HG02759 (cell line): ENCODE measurements around the gene HPS6.
"Not testable (repeated sequence)": the region's sequence is repeated elsewhere in the genome, so short reads cannot be mapped to it uniquely, and the experiment has no call there.

ENCODE experiments used
- ATAC-seq: cut with Tn5 transposase; IDR thresholded peaks from one replicate; pipeline ENCODE4 v1.9.1; 2021; ENCODE audit warnings: mild to moderate bottlenecking, moderate library complexity; ENCODE audit not compliant: unreplicated experiment

HPS6 gene

DNA sequence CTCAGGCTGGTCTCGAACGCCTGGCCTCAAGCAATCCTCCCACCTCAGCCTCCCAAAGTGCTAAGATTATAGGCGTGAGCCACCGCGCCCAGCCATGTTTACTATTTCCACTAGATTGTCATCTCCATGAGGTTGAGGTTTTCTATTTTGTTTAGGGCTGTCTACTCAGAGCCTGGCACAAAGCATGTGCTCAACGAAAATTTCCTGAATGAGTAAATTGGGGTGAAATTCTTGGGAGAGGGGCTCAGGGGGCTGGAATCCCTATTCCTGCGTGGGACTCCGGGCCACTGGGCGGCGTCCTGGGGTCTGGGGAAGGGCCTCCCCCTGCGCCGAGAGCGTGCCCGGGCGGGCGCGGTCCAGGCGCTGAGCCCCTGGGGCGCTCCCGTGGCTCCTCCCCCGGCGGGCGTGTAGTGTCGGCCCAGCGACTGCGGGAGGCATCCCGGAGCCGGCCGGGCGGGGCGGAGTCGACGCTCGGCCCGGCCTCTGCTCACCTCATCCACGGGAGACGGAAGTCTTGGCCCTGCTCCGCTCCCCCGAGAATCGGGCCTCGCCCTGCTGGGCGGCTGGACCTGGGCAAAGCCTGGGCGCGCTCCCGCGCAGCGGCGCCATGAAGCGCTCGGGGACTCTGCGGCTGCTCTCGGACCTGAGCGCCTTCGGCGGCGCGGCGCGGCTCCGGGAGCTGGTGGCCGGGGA lies at the start of gene HPS6:
Gene HPS6 (plus strand): TSS at position 482 of the 693 bp plus-strand sequence. CDS start 126 bp downstream, at position 608.
- ATAC-seq: peak; percentile 95

DNA sequence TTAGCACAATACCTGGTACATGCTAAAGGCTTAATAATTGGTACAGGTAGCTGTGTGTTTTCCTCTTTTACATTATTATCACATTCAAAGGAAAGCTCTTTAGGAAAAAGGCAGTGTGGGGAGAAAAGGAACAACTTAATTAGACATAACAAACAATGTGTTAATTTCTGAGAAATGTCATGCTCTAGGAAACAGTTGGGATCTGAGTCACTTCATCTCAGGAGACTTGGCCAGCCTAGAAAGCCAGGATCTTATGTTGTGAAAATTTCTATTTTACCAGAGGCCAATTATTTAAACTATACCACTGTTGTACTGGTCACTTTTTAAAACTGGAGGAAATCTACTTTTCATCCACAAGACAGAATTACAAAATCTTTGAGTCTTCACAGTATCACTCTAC lies 48.7 kb upstream of the HPS6 start:
- no peak for ATAC-seq

DNA sequence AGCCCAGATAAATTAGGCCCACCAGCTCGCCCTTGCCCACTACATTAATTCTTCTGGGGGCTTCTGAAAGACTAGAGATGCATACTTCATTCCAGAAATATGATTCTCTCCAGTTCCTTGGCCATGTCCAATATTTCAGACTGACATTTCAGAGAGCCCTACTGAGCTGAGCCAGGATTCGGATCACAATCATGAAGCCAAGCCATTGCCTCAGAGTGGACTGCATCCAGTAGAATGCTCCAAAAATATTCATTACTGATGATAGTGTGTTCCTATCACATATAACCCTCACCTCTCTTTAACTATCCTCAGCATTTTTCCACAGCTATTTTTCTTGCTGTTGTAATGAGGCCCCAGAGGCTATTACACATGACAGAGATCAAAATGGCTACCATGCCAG lies 47.9 kb upstream of the HPS6 start:
- ATAC-seq: no peak

DNA sequence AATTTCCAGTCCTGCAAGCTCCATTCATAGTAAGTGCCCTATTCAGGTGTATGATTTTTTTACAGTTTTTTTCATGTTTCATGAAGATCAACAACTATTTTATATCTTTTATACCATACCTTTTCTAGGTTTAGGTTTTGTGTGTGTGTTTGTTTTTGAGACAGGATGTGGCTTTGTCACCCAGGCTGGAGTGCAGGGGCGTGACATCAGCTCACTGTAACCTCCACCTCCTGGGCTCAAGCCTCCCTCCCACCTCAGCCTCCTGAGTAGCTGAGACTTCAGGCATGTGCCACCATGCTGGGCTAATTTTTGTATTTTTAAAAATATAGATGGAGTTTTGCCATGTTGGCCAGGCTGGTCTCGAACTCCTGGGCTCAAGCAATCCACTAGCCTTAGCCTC lies 44.2 kb upstream of the HPS6 start:
- ATAC-seq: no peak

DNA sequence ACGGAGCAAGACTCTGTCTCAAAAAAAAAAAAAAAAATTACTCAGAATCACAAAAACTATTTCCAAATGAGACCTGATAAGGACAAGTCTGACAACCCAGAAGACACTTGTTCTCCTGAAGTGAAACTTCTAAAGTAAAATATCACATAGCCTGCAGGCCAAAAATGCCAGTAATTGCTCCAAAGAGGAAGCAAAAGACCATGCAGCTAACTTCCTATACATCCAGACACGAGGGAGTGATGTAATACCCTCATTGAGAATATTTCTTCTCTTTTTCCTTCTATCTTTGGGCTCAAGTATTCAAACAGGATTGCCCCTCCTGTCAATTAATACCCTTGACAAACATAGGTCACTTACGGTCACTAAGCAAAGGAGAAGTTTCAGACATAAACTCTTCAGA lies 40.4 kb upstream of the HPS6 start:
- no peak for ATAC-seq

DNA sequence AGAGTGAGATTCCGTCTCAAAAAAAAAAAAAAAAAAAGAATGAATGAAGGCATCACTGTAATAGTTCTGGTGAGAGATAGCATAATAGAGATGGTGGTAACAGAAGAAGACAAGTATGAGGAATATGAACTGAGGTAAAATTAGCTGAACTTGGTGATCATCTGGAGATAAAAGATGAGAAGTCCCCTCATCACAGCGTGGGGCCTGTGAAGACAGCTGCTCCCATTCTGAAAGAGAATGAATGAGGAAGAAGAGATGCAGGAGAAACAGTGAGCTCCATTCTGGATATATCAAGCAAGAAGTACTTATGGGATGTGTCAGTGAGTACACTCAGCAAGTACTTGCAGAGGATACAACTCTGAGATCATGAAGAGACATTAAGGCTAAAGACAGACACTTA lies 37.9 kb upstream of the HPS6 start:
- no peak for ATAC-seq

DNA sequence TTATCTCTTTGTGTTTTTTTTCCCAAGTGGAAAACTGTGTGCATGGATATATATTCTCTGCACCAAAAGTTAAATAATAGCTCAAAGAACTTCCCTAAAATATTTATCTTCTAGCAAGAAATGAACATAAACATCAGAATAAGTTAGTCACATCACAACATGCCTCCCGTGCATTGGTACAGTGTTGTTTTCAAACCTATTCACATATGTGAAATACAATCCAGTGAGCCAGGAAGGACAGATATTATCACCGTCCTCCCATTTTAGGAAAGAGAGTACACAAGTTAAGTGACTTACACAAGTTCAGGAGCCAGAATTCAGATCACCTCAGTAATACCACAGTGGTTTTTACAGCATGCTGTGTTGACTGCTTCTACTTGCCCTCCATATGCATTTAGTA lies 31.4 kb upstream of the HPS6 start:
- ATAC-seq: no peak

DNA sequence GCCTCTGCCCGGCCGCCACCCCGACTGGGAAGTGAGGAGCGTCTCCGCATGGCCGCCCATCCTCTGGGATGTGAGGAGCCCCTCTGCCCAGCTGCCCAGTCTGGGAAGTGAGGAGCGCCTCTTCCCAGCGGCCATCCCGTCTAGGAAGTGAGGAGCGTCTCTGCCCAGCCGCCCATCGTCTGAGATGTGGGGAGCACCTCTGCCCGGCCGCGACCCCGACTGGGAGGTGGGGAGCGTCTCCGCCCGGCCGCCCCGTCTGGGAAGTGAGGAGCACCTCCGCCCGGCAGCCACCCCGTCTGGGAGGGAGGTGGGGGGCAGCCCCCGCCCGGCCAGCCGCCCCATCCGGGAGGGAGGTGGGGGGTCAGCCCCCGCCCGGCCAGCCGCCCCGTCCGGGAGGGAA lies 29.3 kb upstream of the HPS6 start:
- ATAC-seq: not testable (repeated sequence)

DNA sequence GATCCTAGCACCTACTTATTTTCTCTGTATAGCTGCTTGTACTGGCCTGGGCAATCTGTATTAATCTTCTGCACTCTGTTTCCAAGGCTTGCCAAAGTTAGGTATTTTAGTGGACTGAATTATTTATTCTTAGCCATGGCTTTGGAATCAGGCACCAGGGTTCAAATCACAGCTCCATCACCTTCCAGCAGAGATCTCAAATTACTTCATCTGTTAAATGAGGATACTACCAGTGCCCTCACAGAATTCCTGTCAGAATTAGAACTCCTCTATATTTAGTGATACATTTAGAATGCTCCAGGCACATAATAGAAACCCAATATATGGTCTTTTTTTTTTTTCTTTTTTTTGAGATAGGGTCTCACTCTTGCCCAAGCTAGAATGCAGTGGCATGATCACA lies 26.7 kb upstream of the HPS6 start:
- ATAC-seq: no peak

DNA sequence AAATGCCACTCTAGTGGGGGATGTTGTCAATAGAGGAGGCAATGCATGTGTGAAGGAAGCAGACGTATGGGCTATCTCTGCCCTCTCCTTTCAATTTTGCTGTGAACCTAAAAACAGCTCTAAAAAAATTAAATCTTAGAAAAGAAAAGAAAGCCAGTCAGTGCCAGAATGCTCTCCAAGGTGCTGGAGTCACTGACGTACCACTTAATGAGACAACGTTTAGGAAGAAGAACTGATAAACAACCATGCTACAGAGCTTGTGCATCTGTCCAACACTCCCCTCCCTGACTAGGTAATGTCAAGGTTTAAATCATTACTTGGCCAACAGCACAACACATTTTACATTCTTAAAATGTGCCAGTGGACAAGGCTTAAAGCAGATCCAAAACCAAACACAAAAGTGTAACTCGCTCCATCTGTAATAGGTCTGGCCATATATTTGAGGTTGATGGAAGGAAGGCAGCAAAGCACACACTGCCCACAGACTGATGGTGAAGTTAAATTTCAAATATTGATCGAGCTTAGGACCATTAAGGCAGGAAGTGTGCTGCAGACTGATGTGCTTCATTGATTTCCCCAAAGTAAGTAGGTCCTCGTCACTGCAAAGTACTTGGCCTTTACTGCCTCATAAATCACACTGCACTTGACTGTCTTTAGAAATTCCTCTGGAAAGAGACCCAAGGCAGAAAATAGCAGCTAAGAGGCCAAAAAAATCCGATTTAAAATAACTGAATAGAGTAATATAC lies 24.7 kb upstream of the HPS6 start:
- no peak for ATAC-seq

DNA sequence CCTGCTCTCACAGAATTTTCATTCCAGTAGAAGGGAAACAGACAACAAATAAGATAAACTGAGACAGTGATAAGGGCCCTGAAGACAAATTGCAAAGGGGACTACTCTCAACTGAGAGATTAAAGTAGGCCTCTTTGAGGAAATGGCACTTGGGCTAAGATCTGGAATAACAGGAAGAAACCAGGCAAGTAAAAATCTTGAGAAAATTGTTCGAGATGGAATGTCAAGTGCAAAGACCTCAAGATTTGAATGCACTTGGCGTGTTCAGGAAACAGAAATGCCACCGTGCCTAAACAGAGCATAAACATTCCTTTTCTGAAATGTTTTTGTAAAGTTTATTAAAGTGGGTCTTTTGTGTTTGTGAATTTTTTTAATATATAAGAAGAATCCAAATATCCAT lies 19.9 kb upstream of the HPS6 start:
- ATAC-seq: no peak

DNA sequence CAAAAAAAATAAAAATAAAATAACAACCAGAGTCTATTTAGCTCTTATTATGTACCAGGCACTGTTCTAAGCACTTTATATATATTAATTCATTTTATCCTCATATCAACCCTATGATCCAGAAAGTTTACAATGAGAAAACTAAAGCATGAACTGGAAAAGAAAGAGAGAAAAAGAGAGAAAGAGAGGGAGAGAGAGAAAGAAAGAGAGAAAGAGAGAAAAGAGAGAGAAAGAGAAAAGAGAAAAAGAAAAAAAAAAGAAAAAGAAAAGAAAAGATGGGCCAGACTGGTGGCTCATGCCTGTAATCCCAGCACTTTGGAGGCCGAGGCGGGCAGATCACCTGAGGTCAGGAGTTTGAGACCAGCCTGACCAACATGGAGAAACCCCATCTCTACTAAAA lies 19.1 kb upstream of the HPS6 start:
- no peak for ATAC-seq

DNA sequence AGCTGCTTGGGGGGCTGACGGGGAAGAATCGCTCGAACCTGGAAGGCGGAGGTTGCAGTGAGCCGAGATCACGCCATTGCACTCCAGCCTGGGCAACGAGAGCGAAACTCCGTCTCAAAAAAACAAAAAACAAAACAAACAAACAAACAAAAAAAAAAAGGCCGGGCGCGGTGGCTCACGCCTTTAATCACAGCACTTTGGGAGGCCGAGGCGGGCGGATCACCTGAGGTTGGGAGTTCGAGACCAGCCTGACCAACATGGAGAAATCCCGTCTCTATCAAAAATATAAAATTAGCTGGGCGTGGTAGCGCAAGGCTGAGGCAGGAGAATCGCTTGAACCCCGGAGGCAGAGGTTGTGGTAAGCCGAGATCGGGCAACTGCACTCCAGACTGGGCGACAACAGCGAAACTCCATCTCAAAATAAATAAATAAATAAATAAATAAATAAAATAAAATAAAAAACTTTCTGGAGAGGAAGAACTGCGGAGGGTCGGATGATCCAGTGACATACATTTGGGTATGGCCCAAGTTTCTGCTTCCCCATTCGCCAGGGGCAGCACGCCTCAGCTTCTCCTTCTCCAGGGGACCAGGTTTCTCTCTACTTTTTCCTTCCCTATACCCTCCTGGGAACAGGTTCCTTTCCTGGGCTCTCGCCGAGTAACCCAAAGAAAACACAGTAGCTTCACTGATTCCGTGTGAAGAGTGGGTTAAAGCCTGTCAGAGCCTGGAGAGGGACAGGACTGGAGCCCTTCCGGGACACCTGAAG lies 10.1 kb upstream of the HPS6 start:
- not testable (repeated sequence) for ATAC-seq

DNA sequence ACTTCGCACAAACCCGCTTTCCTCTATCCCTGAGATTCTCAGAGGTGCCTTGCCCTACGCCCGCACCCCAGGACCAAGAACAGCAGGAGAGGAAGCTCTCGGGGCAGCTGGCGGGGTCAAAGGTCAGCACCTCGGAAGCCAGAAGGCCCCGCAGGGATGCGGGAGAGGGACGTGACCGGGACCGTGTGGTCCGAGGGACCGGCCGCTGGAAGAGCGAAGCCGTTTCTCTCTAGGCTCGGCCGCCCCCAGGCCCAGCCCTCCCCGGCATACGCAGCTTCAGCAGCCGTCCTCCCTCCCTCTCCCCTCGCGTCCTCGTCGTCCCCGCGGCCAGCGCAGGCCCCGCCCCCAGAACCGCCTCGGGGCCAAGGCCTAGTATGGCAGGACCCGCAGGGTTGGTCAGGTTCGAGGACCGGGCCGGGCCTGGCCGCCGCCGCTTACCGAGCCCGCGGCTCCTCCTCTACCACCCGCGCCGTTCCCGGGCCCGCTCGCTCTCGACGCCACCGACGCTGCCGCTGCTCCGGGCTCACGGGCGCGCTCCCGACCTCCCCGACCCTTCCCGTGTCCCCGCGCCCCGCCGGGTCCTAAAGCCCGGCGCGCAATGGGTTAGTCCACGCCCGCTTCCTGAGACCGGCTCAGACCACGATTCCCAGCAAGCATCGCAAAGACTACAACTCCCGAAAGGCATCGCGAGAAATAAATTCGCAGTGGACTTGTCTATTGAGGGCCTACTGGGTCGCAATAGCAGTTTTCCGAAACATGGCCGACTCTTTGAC lies 9.3 kb upstream of the HPS6 start, which contains the start of gene ARMH3:
Gene ARMH3 (minus strand): TSS at position 527 of the 773 bp plus-strand sequence. CDS start 16,059 bp downstream, outside the sequence.
- ATAC-seq: peak; percentile 96

DNA sequence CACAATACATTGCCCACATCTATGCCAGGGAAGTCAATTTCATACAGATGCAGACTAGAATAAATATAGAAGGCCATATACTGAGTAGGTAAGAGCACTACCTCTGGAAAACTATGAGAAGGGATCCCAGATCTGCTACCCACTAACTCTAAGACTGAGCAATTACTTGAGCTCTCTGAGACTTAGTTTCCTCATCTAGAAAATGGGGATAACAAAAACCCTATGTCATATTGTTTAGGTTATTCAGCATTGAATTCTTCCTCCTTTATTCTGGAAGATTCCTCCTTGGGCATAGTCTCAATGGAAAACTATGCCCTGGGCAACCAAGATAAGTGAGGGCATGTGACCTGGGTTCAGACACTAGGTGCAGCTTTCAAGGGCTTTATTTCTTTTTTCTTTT lies 5.2 kb upstream of the HPS6 start:
- ATAC-seq: no peak

DNA sequence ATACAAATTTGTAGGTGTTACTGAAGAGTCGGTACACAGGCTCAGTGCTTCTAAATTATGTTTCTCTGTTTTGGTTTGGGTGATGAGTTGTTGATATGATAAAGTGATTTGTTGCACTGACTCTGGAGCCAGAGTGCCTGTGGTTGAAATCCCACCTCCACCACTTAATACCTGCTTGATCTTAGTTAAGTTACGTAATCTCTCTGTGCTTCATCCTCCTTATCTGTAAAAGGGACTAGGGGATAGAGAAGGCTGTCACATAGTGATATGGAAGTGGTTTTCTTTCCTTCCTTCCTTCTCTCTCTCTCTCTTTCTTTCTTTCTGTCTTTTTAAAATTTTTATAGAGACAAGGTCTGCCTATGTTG lies 664 bp upstream of the HPS6 start:
- ATAC-seq: no peak

DNA sequence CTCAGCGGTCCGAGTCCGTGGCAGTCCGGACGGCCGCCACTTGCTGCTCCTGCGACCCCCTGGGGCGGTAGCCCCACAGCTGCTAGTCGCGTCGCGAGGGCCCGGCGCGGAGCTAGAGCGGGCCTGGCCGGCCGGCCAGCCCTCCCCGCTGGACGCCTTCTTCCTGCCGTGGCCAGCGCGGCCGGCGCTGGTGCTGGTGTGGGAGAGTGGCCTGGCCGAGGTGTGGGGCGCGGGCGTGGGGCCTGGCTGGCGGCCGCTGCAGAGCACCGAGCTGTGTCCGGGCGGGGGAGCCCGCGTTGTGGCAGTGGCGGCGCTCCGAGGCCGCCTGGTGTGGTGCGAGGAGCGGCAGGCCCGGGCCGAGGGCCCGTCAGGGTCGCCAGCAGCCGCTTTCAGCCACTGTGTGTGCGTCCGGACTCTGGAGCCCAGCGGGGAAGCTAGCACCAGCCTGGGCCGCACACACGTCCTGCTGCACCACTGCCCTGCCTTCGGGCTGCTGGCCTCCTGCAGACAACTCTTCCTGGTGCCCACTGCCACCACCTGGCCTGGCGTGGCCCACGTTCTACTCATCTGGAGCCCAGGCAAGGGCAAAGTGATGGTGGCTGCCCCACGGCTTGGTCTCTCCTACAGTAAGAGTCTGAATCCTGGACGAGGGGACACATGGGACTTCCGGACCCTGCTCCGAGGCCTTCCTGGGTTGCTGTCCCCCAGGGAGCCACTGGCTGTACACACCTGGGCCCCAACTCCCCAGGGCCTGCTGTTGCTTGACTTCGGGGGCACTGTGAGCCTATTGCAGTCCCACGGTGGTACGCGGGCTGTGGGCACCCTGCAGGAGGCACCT lies 631 bp downstream of the HPS6 start:
- peak; percentile 22 for ATAC-seq

DNA sequence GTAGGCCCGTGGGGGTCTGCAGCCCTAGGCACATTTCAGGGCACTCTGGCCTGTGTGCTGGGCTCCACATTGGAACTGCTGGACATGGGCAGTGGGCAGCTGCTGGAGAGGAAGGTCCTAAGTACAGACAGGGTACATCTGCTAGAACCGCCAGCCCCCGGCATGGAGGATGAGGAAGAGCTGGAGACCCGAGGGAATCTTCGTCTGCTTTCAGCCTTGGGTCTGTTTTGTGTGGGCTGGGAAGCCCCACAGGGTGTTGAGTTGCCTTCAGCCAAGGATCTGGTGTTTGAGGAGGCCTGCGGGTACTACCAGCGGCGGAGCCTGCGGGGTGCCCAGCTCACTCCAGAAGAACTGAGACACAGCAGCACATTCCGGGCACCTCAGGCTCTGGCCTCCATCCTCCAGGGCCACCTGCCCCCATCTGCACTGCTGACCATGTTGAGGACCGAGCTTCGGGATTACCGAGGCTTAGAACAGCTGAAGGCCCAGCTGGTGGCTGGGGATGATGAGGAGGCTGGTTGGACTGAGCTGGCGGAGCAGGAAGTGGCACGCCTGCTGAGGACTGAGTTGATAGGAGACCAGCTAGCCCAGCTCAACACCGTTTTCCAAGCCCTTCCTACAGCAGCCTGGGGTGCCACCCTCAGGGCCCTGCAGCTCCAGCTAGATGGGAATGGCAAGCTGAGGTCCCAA lies 1.4 kb downstream of the HPS6 start:
- ATAC-seq: no peak

DNA sequence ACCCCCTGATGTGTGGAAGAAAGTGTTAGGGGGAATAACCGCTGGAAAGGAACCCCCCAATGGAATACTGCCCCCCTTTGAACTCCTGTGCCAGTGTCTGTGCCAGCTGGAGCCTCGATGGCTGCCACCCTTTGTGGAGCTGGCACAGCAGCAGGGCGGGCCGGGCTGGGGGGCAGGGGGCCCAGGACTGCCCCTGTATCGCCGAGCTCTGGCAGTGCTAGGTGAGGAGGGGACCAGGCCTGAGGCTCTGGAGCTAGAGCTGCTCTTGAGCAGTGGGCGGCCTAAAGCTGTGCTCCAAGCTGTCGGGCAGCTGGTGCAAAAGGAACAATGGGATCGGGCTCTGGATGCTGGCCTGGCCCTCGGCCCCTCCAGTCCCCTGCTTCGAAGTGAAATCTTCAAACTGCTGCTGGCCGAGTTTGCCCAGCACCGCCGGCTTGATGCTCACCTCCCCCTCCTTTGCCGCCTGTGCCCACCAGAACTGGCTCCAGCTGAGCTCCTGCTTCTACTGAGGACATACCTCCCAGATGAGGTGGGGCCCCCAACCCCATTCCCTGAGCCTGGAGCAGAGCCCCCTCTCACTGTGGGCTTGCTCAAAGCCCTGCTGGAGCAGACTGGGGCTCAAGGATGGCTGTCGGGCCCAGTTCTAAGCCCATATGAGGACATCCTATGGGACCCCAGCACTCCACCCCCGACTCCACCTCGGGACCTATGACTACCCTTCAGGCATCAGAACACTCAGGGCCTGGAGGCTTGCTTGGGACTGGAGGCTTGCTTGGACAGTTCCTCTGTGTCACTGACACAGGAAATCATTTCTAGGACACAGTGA lies 2.2 kb downstream of the HPS6 start:
- ATAC-seq: no peak
